Measurements from ENCODE around the gene LYSMD3. TPM values are rescaled to one million over a fixed set of nuclear protein-coding genes. Genes with fewer than 3 reads are reported as not detected.

Gene LYSMD3
- total RNA-seq, 4 donors from 2014 or later: 10.8 to 21.9 (median 15.0) TPM

DNA sequence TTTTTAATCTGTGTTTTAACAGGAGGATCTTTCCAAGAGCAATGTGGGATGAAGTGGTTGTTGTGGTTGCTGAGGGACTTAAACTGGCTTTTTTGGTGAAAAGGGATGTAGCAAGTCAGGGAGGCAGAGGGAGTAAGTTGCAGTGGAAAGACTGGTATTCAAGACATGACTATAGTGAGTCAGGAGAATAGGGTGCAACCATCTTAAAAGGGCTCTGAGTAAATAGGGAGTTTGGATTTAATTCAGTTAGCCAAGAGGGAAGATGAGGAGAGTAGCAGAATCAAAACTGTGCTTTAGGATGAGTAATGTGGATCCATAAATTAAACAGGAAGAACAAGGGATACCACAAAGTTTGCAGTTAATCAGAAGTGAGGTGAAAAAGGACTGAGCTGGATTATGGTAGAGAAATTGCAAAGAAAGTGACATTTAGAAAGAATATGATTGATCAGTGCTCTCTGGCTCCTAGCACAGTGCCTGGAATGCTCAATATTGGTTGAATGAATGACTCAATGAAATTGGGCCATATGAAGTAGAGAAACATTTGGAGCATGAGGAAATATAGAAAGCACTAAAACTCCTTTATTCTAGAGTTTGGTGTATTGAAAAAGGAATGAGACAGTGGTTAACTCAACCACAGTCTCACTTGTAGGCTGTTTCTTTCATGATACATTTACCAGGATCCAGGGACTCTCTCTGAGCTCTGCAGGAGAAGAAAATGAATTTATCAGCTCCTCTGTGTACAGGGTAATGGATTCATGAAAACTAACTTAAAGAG lies 49.6 kb downstream of the LYSMD3 start:
- TF ChIP-seq, protein P1, sequence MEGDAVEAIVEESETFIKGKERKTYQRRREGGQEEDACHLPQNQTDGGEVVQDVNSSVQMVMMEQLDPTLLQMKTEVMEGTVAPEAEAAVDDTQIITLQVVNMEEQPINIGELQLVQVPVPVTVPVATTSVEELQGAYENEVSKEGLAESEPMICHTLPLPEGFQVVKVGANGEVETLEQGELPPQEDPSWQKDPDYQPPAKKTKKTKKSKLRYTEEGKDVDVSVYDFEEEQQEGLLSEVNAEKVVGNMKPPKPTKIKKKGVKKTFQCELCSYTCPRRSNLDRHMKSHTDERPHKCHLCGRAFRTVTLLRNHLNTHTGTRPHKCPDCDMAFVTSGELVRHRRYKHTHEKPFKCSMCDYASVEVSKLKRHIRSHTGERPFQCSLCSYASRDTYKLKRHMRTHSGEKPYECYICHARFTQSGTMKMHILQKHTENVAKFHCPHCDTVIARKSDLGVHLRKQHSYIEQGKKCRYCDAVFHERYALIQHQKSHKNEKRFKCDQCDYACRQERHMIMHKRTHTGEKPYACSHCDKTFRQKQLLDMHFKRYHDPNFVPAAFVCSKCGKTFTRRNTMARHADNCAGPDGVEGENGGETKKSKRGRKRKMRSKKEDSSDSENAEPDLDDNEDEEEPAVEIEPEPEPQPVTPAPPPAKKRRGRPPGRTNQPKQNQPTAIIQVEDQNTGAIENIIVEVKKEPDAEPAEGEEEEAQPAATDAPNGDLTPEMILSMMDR (IDR thresholded peaks at IDR 0.05): no peak
- TF ChIP-seq POLR2A (IDR thresholded peaks at IDR 0.05): no peak
- Histone ChIP-seq H3K27me3 (no peaks in the 10 kb centered on the region), H3K27ac (no peak overlapping the region), H3K9me3 (no peaks in the 10 kb centered on the region), H3K4me1 (no peaks in the 10 kb centered on the region), H3K36me3 (no peaks in the 10 kb centered on the region), H3K4me3 (no peak overlapping the region)
- no peak for DNase-seq

DNA sequence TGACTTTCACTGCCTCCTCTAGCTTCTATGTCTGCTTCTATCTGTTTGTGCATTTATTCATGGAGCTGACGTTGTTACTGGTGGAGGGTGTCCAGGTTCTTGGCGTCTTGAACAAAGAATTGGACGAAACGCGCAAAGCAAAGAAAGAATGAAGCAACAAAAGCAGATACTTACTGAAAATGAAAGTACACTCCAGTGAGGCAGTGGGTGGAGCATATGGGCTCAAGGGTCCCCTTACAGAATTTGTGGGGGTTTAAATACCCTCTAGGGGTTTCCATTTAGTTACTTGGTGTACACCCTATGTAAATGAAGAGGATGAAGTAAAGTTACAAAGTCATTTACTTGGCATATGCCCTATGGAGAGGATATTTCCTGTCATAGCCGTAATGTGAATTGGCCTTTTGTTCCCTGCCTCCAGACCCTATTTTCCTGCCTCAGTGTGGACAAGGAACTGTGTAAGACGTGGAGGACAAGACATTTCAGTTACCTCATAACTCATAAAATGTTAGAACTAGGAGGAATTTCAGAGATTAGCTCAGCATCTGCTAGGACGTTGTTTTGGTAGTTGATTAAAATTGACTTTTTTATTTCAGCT lies 51.7 kb downstream of the LYSMD3 start:
- no peak for TF ChIP-seq POLR2A (IDR thresholded peaks at IDR 0.05)
- TF ChIP-seq, protein P1 (IDR thresholded peaks at IDR 0.05): no peak
- no peaks in the 10 kb centered on the region for H3K36me3 ChIP-seq
- no peaks in the 10 kb centered on the region for H3K27me3 ChIP-seq
- H3K27ac ChIP-seq: no peak overlapping the region
- H3K9me3 ChIP-seq: no peaks in the 10 kb centered on the region
- peak overlapping the region in 1 of 4 donors; percentile 28 for H3K4me3 ChIP-seq
- DNase-seq: no peak
- peaks cover 0 to 8% (median 0%) of the 10 kb centered on the region in 4 donors for H3K4me1 ChIP-seq

DNA sequence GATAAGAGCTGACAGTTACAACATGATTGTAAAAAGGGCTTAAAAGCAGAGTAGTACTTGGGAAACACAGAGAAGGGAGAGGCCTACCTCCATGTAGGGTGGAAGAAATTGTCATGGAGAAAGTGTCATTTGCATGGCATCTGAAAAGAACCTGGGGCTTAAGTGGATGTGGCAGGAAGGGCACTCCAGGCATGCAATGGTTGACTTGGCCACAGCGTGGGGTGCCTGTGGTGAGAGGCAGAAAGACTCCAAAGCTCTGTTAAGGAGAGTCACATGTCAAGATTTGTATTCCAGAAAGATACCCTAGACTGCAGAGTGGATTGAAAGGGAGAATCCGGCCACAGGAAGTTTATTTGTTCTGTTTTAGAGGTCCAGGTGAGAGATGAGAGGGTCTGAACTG lies 52.3 kb downstream of the LYSMD3 start:
- no peak overlapping the region for H3K4me3 ChIP-seq
- H3K9me3 ChIP-seq: no peaks in the 10 kb centered on the region
- peaks cover 0 to 11% (median 0%) of the 10 kb centered on the region in 4 donors for H3K4me1 ChIP-seq
- no peak for DNase-seq
- no peaks in the 10 kb centered on the region for H3K27me3 ChIP-seq
- H3K27ac ChIP-seq: no peak overlapping the region
- no peaks in the 10 kb centered on the region for H3K36me3 ChIP-seq
- TF ChIP-seq, protein P1 (IDR thresholded peaks at IDR 0.05): no peak
- TF ChIP-seq POLR2A (IDR thresholded peaks at IDR 0.05): no peak

DNA sequence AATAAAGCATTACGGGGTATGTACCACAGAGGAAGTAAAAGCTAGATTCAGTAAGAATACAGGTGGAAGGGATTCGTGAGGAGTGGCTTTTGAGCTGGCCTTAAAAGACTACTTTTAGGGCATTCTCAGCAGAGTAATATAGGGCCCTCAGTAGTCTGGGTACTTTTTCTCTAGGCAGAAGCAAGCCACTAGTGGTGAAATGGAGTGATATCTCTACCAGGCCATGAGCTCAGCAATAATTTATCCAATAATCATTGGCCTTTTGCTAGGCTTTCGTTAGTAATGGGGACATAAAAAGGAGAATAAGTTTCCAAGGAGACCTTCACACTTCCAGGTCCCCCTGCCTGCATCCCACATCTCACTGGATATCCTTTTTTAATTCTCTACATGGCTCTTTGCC lies 53.0 kb downstream of the LYSMD3 start:
- TF ChIP-seq, protein P1 (IDR thresholded peaks at IDR 0.05): no peak
- TF ChIP-seq POLR2A (IDR thresholded peaks at IDR 0.05): no peak
- H3K4me3 ChIP-seq: no peak overlapping the region
- no peaks in the 10 kb centered on the region for H3K9me3 ChIP-seq
- peaks cover 0 to 11% (median 0%) of the 10 kb centered on the region in 4 donors for H3K4me1 ChIP-seq
- no peaks in the 10 kb centered on the region for H3K36me3 ChIP-seq
- no peak overlapping the region for H3K27ac ChIP-seq
- DNase-seq: no peak
- H3K27me3 ChIP-seq: no peaks in the 10 kb centered on the region

DNA sequence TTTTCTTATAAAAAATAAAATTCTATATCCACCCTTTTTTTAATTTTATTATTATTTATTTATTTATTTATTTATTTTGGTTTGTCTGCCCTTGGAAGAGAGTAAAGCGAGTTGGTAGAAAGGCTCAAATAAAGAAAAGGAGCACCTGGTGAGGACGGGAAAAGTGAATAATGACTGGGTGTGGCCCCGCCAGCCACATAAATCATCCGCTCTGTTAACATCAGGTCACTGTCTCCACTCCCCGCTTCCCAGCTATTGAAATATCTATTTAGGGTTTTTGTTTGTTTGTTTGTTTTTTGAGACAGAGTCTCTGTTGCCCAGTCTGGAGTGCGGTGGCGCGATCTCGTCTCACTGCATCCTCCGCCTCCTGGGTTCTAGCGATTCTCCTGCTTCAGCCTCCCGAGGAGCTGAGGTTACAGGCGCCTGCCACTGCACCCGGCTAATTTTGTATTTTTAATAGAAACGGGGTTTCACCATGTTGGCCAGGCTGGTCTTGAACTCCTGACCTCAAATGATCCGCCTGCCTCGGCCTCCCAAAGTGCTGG lies 53.9 kb downstream of the LYSMD3 start:
- no peak for TF ChIP-seq POLR2A (IDR thresholded peaks at IDR 0.05)
- TF ChIP-seq, protein P1 (IDR thresholded peaks at IDR 0.05): no peak
- DNase-seq: no peak
- H3K4me1 ChIP-seq: peaks cover 0 to 11% (median 0%) of the 10 kb centered on the region in 4 donors
- H3K36me3 ChIP-seq: no peaks in the 10 kb centered on the region
- no peaks in the 10 kb centered on the region for H3K9me3 ChIP-seq
- H3K27ac ChIP-seq: no peak overlapping the region
- H3K27me3 ChIP-seq: no peaks in the 10 kb centered on the region
- H3K4me3 ChIP-seq: peak overlapping the region in 1 of 4 donors; percentile 87

Data from Peyer's patch (tissue), 4 donors.